Astrocyte of the cerebellum (primary cell): ENCODE results near the gene PPFIA2.
A peak's percentile ranks its signal among the peaks of the same experiment; 100 is the strongest.

Experiments
- DNase-seq: peaks from one replicate; pipeline ENCODE4 v3.0.0-alpha.2; 2011; ENCODE audit warnings: low read depth
- H3K4me3 ChIP-seq: 2 replicates; pipeline ENCODE4 v1.5.1; 2011; ENCODE audit warnings: mild to moderate bottlenecking, low read depth, low read length, moderate library complexity
- in situ Hi-C: cut with HindIII; loops from 2 replicates; pipeline ENCODE4 v1.10.0; 2017; ENCODE audit warnings: low sequenced_read_pairs
- TF ChIP-seq, protein P1 (sequence below): IDR thresholded peaks from 2 replicates; pipeline ENCODE4 v1.5.1; 2012; ENCODE audit warnings: low read length, low read depth, moderate library complexity, mild to moderate bottlenecking; ENCODE audit errors: missing control alignments

Gene PPFIA2

DNA sequence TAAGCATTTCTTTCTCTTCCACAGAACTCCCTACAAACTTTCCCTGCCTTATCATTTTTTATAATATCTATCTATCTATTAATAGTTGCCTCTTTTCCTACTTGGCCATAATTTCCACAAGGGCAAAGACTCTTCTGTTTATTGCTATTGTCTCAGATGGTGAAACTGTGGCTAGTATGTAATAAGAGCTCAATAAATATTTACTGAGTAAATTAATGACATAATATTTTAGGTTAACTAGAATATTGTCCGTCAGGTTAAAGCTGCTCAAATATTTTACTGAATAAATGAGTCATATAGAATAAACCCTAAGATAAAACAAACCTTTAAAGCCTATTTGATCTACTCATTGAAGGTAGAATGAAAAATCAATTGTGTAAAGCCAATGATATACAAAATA, 240.5 kb downstream of the PPFIA2 start:
- H3K4me3 ChIP-seq = no peak overlapping the region
- DNase-seq = no peak
- TF ChIP-seq, protein P1, sequence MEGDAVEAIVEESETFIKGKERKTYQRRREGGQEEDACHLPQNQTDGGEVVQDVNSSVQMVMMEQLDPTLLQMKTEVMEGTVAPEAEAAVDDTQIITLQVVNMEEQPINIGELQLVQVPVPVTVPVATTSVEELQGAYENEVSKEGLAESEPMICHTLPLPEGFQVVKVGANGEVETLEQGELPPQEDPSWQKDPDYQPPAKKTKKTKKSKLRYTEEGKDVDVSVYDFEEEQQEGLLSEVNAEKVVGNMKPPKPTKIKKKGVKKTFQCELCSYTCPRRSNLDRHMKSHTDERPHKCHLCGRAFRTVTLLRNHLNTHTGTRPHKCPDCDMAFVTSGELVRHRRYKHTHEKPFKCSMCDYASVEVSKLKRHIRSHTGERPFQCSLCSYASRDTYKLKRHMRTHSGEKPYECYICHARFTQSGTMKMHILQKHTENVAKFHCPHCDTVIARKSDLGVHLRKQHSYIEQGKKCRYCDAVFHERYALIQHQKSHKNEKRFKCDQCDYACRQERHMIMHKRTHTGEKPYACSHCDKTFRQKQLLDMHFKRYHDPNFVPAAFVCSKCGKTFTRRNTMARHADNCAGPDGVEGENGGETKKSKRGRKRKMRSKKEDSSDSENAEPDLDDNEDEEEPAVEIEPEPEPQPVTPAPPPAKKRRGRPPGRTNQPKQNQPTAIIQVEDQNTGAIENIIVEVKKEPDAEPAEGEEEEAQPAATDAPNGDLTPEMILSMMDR = no peak
- in situ Hi-C loops = no loop called here

DNA sequence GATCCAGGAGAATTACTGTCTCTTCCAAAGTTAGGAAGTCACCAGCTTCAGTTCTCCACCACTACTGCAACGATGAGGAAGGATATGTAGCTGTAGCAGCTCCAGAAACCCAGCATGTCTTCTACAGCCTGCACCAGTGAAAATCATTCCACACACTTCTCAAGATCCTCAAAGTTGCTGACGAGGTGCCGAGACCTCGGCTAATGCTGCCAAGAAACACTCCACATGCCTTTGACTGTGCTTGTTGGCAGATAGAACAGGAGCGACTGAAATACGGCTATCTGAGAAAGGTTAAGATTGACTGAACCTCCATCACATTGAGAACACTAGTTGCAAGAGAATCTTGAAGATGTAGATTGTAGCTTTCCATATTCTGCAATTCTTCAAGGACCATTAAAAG, 241.9 kb downstream of the PPFIA2 start:
- in situ Hi-C loops = no loop called here
- no peak overlapping the region for H3K4me3 ChIP-seq
- TF ChIP-seq, protein P1 = no peak
- no peak for DNase-seq

DNA sequence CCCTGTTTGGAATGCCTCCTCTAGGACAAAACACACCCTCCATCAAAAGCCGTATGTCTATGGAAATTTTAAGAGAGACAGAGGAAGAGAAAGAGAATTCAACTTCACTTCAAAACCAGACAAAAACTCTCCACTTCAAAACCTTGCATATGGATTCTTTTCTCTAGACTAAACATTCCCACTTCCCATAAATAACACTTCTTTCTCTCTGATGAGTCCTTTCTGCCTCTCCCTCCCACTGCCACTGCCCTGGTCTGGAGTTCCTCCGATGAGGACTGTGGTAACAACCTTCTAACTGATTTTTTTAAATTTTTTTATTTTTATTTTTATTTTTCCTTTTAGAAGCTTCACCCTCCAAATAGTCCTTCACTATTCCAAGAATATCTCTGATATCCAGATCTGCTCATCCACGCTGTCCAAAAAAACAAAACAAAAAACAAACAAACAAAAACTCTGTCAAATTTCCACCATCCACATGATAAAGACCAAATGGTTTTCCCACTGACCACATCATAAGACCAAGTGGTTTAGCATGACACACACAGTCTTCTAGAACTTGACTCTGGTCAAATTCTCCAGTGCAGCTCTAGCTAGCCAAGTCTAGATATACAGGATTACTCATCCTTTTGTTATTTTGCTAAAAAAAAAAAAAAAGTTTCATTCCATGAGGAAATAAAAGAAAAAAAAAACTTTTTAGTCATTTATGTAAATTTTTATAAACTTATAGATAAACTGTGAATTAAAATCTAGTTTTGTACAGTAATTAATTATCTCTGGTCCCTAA, 256.0 kb downstream of the PPFIA2 start:
- no peak overlapping the region for H3K4me3 ChIP-seq
- in situ Hi-C loops = no loop called here
- DNase-seq = peak; percentile 92
- TF ChIP-seq, protein P1 = no peak

DNA sequence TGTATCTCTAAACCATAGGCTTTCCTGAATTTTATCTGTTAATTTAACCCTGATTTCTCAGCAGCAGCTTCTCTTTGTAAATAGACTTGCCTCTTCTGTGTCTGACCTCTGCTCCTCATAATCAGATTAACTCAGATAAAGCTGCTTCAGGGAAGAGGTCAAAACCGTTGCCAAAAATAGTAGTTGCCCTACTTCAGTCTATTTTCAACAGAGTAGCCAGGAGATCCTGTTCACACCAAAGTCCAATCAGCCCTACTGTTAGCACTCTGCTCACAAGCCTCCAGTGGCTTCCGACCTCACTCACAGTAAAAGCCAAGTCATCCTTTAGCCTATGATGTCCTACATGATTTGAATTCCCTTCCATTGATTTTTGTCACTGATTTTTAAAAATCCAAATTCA, 258.4 kb downstream of the PPFIA2 start:
- DNase-seq = no peak
- TF ChIP-seq, protein P1 = no peak
- in situ Hi-C loops = no loop called here
- no peak overlapping the region for H3K4me3 ChIP-seq

DNA sequence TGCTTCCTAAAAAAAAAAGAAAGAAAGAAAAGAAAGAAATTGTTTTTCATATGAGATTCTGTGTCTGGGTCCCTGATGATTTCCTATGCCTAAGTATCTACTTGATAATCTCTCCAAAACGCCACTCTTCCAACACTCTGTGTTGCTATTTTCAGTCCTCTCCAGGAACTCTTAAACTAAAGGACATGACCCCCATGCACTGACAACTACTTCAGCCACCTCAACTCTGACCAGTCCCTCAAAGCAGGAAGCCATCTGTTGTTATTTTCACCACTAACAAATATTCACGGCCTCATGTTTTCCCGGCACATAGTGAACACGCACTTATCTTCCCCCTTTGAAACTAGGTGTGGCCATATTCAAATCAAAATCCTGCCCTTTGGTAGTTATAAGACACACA, 259.3 kb downstream of the PPFIA2 start:
- H3K4me3 ChIP-seq = no peak overlapping the region
- DNase-seq = no peak
- in situ Hi-C loops = no loop called here
- TF ChIP-seq, protein P1 = no peak

DNA sequence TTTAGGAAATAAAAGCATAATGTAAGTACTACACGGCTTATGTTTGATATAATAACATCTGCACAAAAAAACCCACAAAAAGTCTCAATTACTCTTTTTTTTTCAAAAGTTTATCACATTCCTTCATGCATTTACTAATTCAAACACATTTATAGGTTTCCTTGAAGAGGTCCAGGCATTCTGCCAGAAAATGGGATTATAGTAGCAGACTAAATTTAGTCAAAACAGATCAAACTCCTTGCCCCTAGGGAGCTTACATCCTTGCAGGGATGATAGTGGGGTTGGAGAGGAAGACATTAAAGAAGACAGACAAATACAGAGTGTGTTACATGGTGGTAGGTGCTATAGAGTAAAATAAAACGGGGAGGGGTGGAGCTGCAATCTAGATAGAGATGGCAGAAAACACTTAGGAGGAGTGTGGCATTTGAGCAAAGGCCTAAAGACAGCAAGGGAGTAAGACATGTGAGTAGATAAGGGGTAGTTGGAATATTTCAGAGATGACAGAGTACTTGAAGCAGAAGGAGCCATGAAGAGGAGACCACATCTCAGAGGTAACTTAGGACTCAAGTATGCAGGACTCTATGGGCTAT, 266.9 kb downstream of the PPFIA2 start:
- TF ChIP-seq, protein P1 = no peak
- peak; percentile 28 for DNase-seq
- no peak overlapping the region for H3K4me3 ChIP-seq
- in situ Hi-C loops = no loop called here
